NT2/D1 (cell line): ENCODE measurements around the gene CORO1C.

Source experiments
- SUZ12 ChIP-seq: IDR thresholded peaks from 2 replicates; pipeline ENCODE4 v1.6.1; 2011; ENCODE audit not compliant: insufficient read length, insufficient read depth; ENCODE audit errors: extremely low read depth
- YY1 ChIP-seq: IDR thresholded peaks from 2 replicates; pipeline ENCODE4 v1.6.1; 2011; ENCODE audit not compliant: insufficient read length, insufficient read depth
- ZNF274 ChIP-seq: IDR thresholded peaks from 2 replicates; pipeline ENCODE4 v1.6.1; 2011; ENCODE audit warnings: mild to moderate bottlenecking, low read depth, low read length

- TF ChIP-seq YY1 (no peak), ZNF274 (no peak), SUZ12 (no peak)
Observed at GRCh38 chr12:108734200-108734906, 3.0 kb upstream of the CORO1C start.
